H9 (cell line): ENCODE measurements around the gene CD247. TPM values are rescaled to one million over a fixed set of nuclear protein-coding genes. Genes with fewer than 3 reads are reported as not detected.

Experiments used
- DNase-seq: peaks from one replicate; pipeline ENCODE4 v3.0.0-alpha.2; 2017
- H2AFZ ChIP-seq: one replicate; pipeline ENCODE4 v1.6.1; 2013; ENCODE audit warnings: mild to moderate bottlenecking, low read length, control low read depth, moderate library complexity
- H2AK5ac ChIP-seq: 2 replicates; pipeline ENCODE4 v1.6.1; 2013; ENCODE audit warnings: low read length, control low read depth, mixed read lengths; ENCODE audit not compliant: insufficient read length
- H2BK120ac ChIP-seq: one replicate; pipeline ENCODE4 v1.6.1; 2013; ENCODE audit warnings: low read depth, mild to moderate bottlenecking, low read length, control low read depth, inconsistent platforms; ENCODE audit not compliant: poor library complexity, severe bottlenecking
- H2BK12ac ChIP-seq: 2 replicates; pipeline ENCODE4 v1.6.1; 2013; ENCODE audit warnings: low read length, control low read depth, mixed read lengths, low read depth; ENCODE audit not compliant: insufficient read length
- H2BK15ac ChIP-seq: 2 replicates; pipeline ENCODE4 v1.6.1; 2013; ENCODE audit warnings: low read depth, low read length, control low read depth
- H2BK20ac ChIP-seq: one replicate; pipeline ENCODE4 v1.6.1; 2013; ENCODE audit warnings: low read depth, mild to moderate bottlenecking, low read length, control low read depth, inconsistent platforms; ENCODE audit not compliant: poor library complexity, severe bottlenecking
- H2BK5ac ChIP-seq: 2 replicates; pipeline ENCODE4 v1.6.1; 2013; ENCODE audit warnings: low read length, control low read depth, mixed read lengths; ENCODE audit not compliant: insufficient read length
- H3K14ac ChIP-seq: 2 replicates; pipeline ENCODE4 v1.6.1; 2013; ENCODE audit warnings: low read length, control low read depth; ENCODE audit not compliant: insufficient read depth
- H3K18ac ChIP-seq: 2 replicates; pipeline ENCODE4 v1.6.1; 2013; ENCODE audit warnings: low read depth, mild to moderate bottlenecking, mixed read lengths, low read length, control low read depth; ENCODE audit not compliant: insufficient read length
- H3K23ac ChIP-seq: 2 replicates; pipeline ENCODE4 v1.6.1; 2013; ENCODE audit warnings: low read length, control low read depth, mixed read lengths, low read depth; ENCODE audit not compliant: insufficient read length
- H3K23me2 ChIP-seq: 2 replicates; pipeline ENCODE4 v1.6.1; 2013; ENCODE audit warnings: low read depth, mild to moderate bottlenecking, mixed read lengths, low read length, control low read depth; ENCODE audit not compliant: insufficient read length, poor library complexity, severe bottlenecking
- H3K27ac ChIP-seq: 2 replicates; pipeline ENCODE4 v1.5.1; 2013; ENCODE audit warnings: low read length, control low read depth, mixed read lengths, low read depth; ENCODE audit not compliant: insufficient read length
- H3K27me3 ChIP-seq: 2 replicates; pipeline ENCODE4 v1.6.1; 2013; ENCODE audit warnings: low read length, control low read depth, inconsistent platforms; ENCODE audit not compliant: insufficient read depth
- H3K4ac ChIP-seq: 2 replicates; pipeline ENCODE4 v1.6.1; 2013; ENCODE audit warnings: low read depth, mild to moderate bottlenecking, control low read depth, inconsistent platforms, low read length, moderate library complexity
- H3K4me1 ChIP-seq: 2 replicates; pipeline ENCODE4 v1.6.1; 2013; ENCODE audit warnings: low read length, control low read depth, inconsistent platforms; ENCODE audit not compliant: insufficient read depth
- H3K4me2 ChIP-seq: 2 replicates; pipeline ENCODE4 v1.6.1; 2013; ENCODE audit warnings: low read length, control low read depth, mixed read lengths; ENCODE audit not compliant: insufficient read length, insufficient read depth
- H3K56ac ChIP-seq: 2 replicates; pipeline ENCODE4 v1.6.1; 2013; ENCODE audit warnings: low read depth, mild to moderate bottlenecking, mixed read lengths, low read length, control low read depth; ENCODE audit not compliant: insufficient read length
- H3K79me1 ChIP-seq: 2 replicates; pipeline ENCODE4 v1.6.1; 2013; ENCODE audit warnings: low read depth, mild to moderate bottlenecking, moderate library complexity, low read length, control low read depth, inconsistent platforms; ENCODE audit not compliant: insufficient read depth, poor library complexity, severe bottlenecking
- H3K79me2 ChIP-seq: 2 replicates; pipeline ENCODE4 v1.6.1; 2013; ENCODE audit warnings: low read length, control low read depth, inconsistent platforms; ENCODE audit not compliant: insufficient read depth
- H3K9ac ChIP-seq: 2 replicates; pipeline ENCODE4 v1.6.1; 2013; ENCODE audit warnings: low read length, control low read depth, mixed read lengths; ENCODE audit not compliant: insufficient read length; ENCODE audit errors: extremely low read depth
- H3K9me3 ChIP-seq: one replicate; pipeline ENCODE4 v1.6.1; 2013; ENCODE audit warnings: low read depth, low read length, inconsistent platforms; ENCODE audit not compliant: control insufficient read depth
- H3T11ph ChIP-seq: one replicate; pipeline ENCODE4 v1.6.1; 2013; ENCODE audit warnings: mild to moderate bottlenecking, low read length, control low read depth, inconsistent platforms
- H4K20me1 ChIP-seq: one replicate; pipeline ENCODE4 v1.6.1; 2013; ENCODE audit not compliant: control insufficient read depth, insufficient read length, insufficient read depth
- H4K5ac ChIP-seq: 2 replicates; pipeline ENCODE4 v1.6.1; 2013; ENCODE audit warnings: low read depth, mild to moderate bottlenecking, mixed read lengths, low read length, control low read depth; ENCODE audit not compliant: insufficient read length
- H4K8ac ChIP-seq: replicated peaks from 2 replicates; pipeline ENCODE4 v1.6.1; 2013; ENCODE audit warnings: low read length, control low read depth, mixed read lengths, low read depth; ENCODE audit not compliant: insufficient read length
- H4K91ac ChIP-seq: 2 replicates; pipeline ENCODE4 v1.6.1; 2013; ENCODE audit warnings: low read depth, mild to moderate bottlenecking, moderate library complexity, mixed read lengths, low read length, control low read depth; ENCODE audit not compliant: insufficient read length
- H3K27ac Mint-ChIP-seq, 3 experiments: 2 replicates in 2 of 3; 3 replicates in 1 of 3; pipeline ENCODE4 v1.8.0; 2020 to 2021; ENCODE audit warnings: mixed read lengths in 3 of 3, mild to moderate bottlenecking in 1 of 3, moderate library complexity in 1 of 3
- H3K27me3 Mint-ChIP-seq: 2 replicates; pipeline ENCODE4 v1.8.0; 2021; ENCODE audit warnings: low read depth, mild to moderate bottlenecking, moderate library complexity, mixed read lengths
- H3K36me3 Mint-ChIP-seq, 3 experiments: 2 replicates in 2 of 3; 3 replicates in 1 of 3; pipeline ENCODE4 v1.8.0; 2020 to 2021; ENCODE audit warnings: low read depth in 3 of 3, mixed read lengths in 3 of 3; ENCODE audit not compliant: insufficient read depth in 1 of 3
- H3K4me1 Mint-ChIP-seq, 2 experiments: 2 replicates each; pipeline ENCODE4 v1.8.0; 2020; ENCODE audit warnings: mixed read lengths in 2 of 2
- H3K4me3 Mint-ChIP-seq, 2 experiments: 2 replicates in 1 of 2; 3 replicates in 1 of 2; pipeline ENCODE4 v1.8.0; 2020 to 2021; ENCODE audit warnings: mild to moderate bottlenecking in 2 of 2, mixed read lengths in 2 of 2, moderate library complexity in 1 of 2
- H3K9me3 Mint-ChIP-seq, 2 experiments: 2 replicates in 1 of 2; 3 replicates in 1 of 2; pipeline ENCODE4 v1.8.0; 2020; ENCODE audit warnings: mild to moderate bottlenecking in 2 of 2, mixed read lengths in 2 of 2, moderate library complexity in 1 of 2
- CTCF ChIP-seq: fragments of 200-600 bp; sonication (generic); conservative IDR thresholded peaks from 3 replicates; pipeline ENCODE4 v1.8.0; 2021; ENCODE audit warnings: antibody characterized with exemption, mild to moderate bottlenecking
- WGBS: extraction: QIAGEN DNeasy Blood & Tissue Kit; methylation state at CpG from one replicate; pipeline ENCODE4 v1.1.7; 2013; ENCODE audit warnings: missing lambda C conversion rate, low lambda C conversion rate, mixed read lengths; ENCODE audit not compliant: insufficient read length; ENCODE audit errors: extremely low coverage; 5-methylcytosine and 5-hydroxymethylcytosine counted together
- total RNA-seq: library from RNA; stranded (reverse); gene quantifications from 2 replicates; pipeline ENCODE4 v1.2.1, GENCODE V29; 2021

The CD247 gene
- total RNA-seq, 1 experiment from 2014 or later, result 1.2 TPM

- Histone ChIP-seq H4K8ac (no peak overlapping the region), H4K91ac (no peak overlapping the region), H3K79me1 (no peaks in the 10 kb centered on the region), H2BK5ac (no peak overlapping the region), H2AK5ac (no peak overlapping the region), H3K27ac (no peak overlapping the region), H2BK120ac (no peak overlapping the region), H3K79me2 (no peaks in the 10 kb centered on the region), H3K18ac (no peak overlapping the region), H3K4me2 (no peak overlapping the region), H3K23me2 (no peaks in the 10 kb centered on the region), H3K14ac (no peak overlapping the region), H3K27me3 (no peaks in the 10 kb centered on the region), H3K23ac (no peak overlapping the region), H3T11ph (no peak overlapping the region), H3K56ac (no peak overlapping the region), H4K5ac (no peak overlapping the region), H2AFZ (no peak overlapping the region), H3K4me1 (no peaks in the 10 kb centered on the region), H2BK20ac (no peak overlapping the region), H3K9ac (no peak overlapping the region), H2BK15ac (no peak overlapping the region), H4K20me1 (no peaks in the 10 kb centered on the region), H3K9me3 (no peaks in the 10 kb centered on the region), H3K4ac (no peak overlapping the region), H2BK12ac (no peak overlapping the region)
- Mint-ChIP-seq H3K4me3 (no peak overlapping the region), H3K27ac (no peak overlapping the region), H3K9me3 (no peaks in the 10 kb centered on the region), H3K36me3 (no peaks in the 10 kb centered on the region), H3K4me1 (peaks cover 0 to 12% of the 10 kb centered on the region in 2 experiments; a peak in 3 of 4 replicates), H3K27me3 (no peaks in the 10 kb centered on the region)
- no peak for DNase-seq
- no CpG with 5 or more reads among the region's 3 CpGs for WGBS
- no peak for TF ChIP-seq CTCF
These were observed 2.9 kb downstream of the CD247 start for GRCh38 chr1:167515461-167515860.
